Transverse colon (tissue), 4 donors: ENCODE results near the gene PTPRS. TPM values are rescaled to one million over a fixed set of nuclear protein-coding genes. Genes with fewer than 3 reads are reported as not detected.

Experiments used
- DNase-seq: peaks from one replicate; pipeline ENCODE4 v3.0.0-alpha.2; 2019
- H3K27ac ChIP-seq, 4 donors: fragments of 200-600 bp; sonication (generic); 2 replicates each; pipeline ENCODE4 v1.5.1; 2016 to 2018; ENCODE audit warnings: inconsistent platforms in 4 of 4
- H3K27me3 ChIP-seq: fragments of 200-600 bp; sonication (generic); 2 replicates; pipeline ENCODE4 v1.5.1; 2017; ENCODE audit warnings: inconsistent platforms
- H3K36me3 ChIP-seq, 4 donors: fragments of 200-600 bp; sonication (generic); 2 replicates each; pipeline ENCODE4 v1.5.1; 2017 to 2019; ENCODE audit warnings: inconsistent platforms in 4 of 4
- H3K4me1 ChIP-seq, 4 donors: fragments of 200-600 bp; sonication (generic); 2 replicates each; pipeline ENCODE4 v1.5.1; 2017 to 2020; ENCODE audit warnings: inconsistent platforms in 4 of 4
- H3K4me3 ChIP-seq, 4 donors: fragments of 200-600 bp; sonication (generic); 1 replicate in 1 of 4; 2 replicates in 3 of 4; pipeline versions ENCODE4 v1.5.1 to v1.6.1; 2017 to 2019; ENCODE audit warnings: inconsistent platforms in 4 of 4
- H3K9me3 ChIP-seq, 2 donors: fragments of 200-600 bp; sonication (generic); 2 replicates each; pipeline ENCODE4 v1.5.1; 2017 to 2019; ENCODE audit warnings: inconsistent platforms in 2 of 2
- CTCF ChIP-seq, 5 experiments: fragments of 200-600 bp in 3 of 5; fragments of 450-650 bp in 2 of 5; sonication (generic) in 3 of 5; IDR thresholded peaks; 1 replicate in 2 of 5; 2 replicates in 3 of 5; pipeline ENCODE4 v1.5.1; 2016 to 2017; ENCODE audit warnings: antibody characterized with exemption in 5 of 5, inconsistent platforms in 3 of 5, mild to moderate bottlenecking in 2 of 5, moderate library complexity in 1 of 5
- EP300 ChIP-seq: sonication (generic); formaldehyde crosslinking; IDR thresholded peaks from one replicate; pipeline ENCODE4 v1.6.1; 2017; ENCODE audit warnings: antibody characterized with exemption, low read depth
- POLR2A ChIP-seq: fragments of 450-650 bp; IDR thresholded peaks from one replicate; pipeline ENCODE4 v1.6.1; 2016; ENCODE audit warnings: antibody characterized with exemption, mild to moderate bottlenecking, moderate library complexity
- POLR2AphosphoS5 ChIP-seq, 3 donors: sonication (generic); formaldehyde crosslinking; IDR thresholded peaks; one replicate each; pipeline ENCODE4 v1.6.1; 2016; ENCODE audit warnings: antibody characterized with exemption in 3 of 3
- WGBS, 2 donors: methylation state at CpG; one replicate each; pipeline ENCODE4 v1.1.5; 2018; ENCODE audit warnings: low coverage in 1 of 2; 5-methylcytosine and 5-hydroxymethylcytosine counted together
- in situ Hi-C, 4 donors: fragments of 200-750 bp; cut with MboI; loops; one replicate each; pipeline versions ENCODE4 v1.15.0 to v1.15.1; 2017; ENCODE audit warnings: low sequenced_read_pairs in 3 of 4, low pct_ligation_motif_present in 1 of 4, low pct_unique_long_range_greater_than_20kb in 1 of 4
- intact Hi-C: fragments of 100-400 bp; cut with DNase I; formaldehyde crosslinking; loops from one replicate; pipeline ENCODE4 v1.15.1; 2023; ENCODE audit warnings: low total_unique reads
- total RNA-seq, 4 donors: library from RNA; depleted of rRNA; stranded (reverse); fragments of >200 nt; gene quantifications; one replicate each; pipeline ENCODE4 v1.1.0, GENCODE V29; 2016

Gene PTPRS
- total RNA-seq, 4 donors from 2014 or later: 38.3 to 91.5 (median 58.5) TPM

- no peak for DNase-seq
- in situ Hi-C loops: no loop called here
- intact Hi-C loops: no loop called here
- Histone ChIP-seq H3K4me3 (no peak overlapping the region), H3K27me3 (no peaks in the 10 kb centered on the region), H3K27ac (no peak overlapping the region), H3K9me3 (peaks cover 23 to 24% of the 10 kb centered on the region in 2 donors), H3K36me3 (no peaks in the 10 kb centered on the region), H3K4me1 (no peaks in the 10 kb centered on the region)
- 82 to 88% methylated on average over 9 of the region's 9 CpGs for WGBS, 2 donors
- TF ChIP-seq CTCF (IDR thresholded peaks at IDR 0.05): no peak
- no peak for TF ChIP-seq POLR2AphosphoS5 (IDR thresholded peaks at IDR 0.05)
- TF ChIP-seq EP300: no peak
- TF ChIP-seq POLR2A: no peak
Measured at GRCh38 chr19:5380215-5380919, 39.8 kb upstream of the PTPRS start.

GRCh38 chr19:5376928-5377327 is 36.3 kb upstream of the PTPRS start:
- no peaks in the 10 kb centered on the region for H3K36me3 ChIP-seq
- 80% methylated on average over 1 to 4 of the region's 4 CpGs for WGBS, 2 donors

GRCh38 chr19:5372572-5373200 is 32.1 kb upstream of the PTPRS start:
- Histone ChIP-seq H3K27ac (no peak overlapping the region), H3K9me3 (no peaks in the 10 kb centered on the region), H3K27me3 (no peaks in the 10 kb centered on the region), H3K36me3 (no peaks in the 10 kb centered on the region), H3K4me1 (no peaks in the 10 kb centered on the region), H3K4me3 (no peak overlapping the region)
- DNase-seq: no peak
- in situ Hi-C loops (no loop called here), intact Hi-C loops (no loop called here)
- WGBS, 2 donors: 83% methylated on average over 4 of the region's 4 CpGs; no CpG with 5 or more reads in 1 of the 2 donors
- TF ChIP-seq POLR2AphosphoS5 (IDR thresholded peaks at IDR 0.05): no peak
- TF ChIP-seq POLR2A: no peak
- TF ChIP-seq EP300: no peak
- no peak for TF ChIP-seq CTCF (IDR thresholded peaks at IDR 0.05)

More at GRCh38 chr19:5376928-5377327, 36.3 kb upstream of the PTPRS start:
- intact Hi-C loops: no loop called here
- Histone ChIP-seq H3K4me3 (no peak overlapping the region), H3K27me3 (no peaks in the 10 kb centered on the region), H3K9me3 (peaks cover 8 to 11% of the 10 kb centered on the region in 2 donors), H3K4me1 (no peaks in the 10 kb centered on the region), H3K27ac (no peak overlapping the region)
- DNase-seq: no peak
- TF ChIP-seq EP300 (no peak), CTCF (IDR thresholded peaks at IDR 0.05) (no peak), POLR2A (no peak), POLR2AphosphoS5 (IDR thresholded peaks at IDR 0.05) (no peak)
- in situ Hi-C loops: no loop called here

- no peak for TF ChIP-seq EP300
- TF ChIP-seq CTCF (IDR thresholded peaks at IDR 0.05): peak in 4 of 5 experiments; percentile 33 to 51 (median 48)
- Histone ChIP-seq H3K4me1 (no peaks in the 10 kb centered on the region), H3K27ac (no peak overlapping the region), H3K9me3 (no peaks in the 10 kb centered on the region), H3K4me3 (no peak overlapping the region), H3K27me3 (no peaks in the 10 kb centered on the region), H3K36me3 (no peaks in the 10 kb centered on the region)
- intact Hi-C loops (no loop called here), in situ Hi-C loops (no loop called here)
- WGBS, 2 donors: 43 to 44% methylated on average over 6 to 8 of the region's 8 CpGs
- peak; percentile 54 for DNase-seq
Measured at GRCh38 chr19:5369962-5370367, 29.4 kb upstream of the PTPRS start.
